ENCODE measurements around the gene F5.

Gene F5

DNA sequence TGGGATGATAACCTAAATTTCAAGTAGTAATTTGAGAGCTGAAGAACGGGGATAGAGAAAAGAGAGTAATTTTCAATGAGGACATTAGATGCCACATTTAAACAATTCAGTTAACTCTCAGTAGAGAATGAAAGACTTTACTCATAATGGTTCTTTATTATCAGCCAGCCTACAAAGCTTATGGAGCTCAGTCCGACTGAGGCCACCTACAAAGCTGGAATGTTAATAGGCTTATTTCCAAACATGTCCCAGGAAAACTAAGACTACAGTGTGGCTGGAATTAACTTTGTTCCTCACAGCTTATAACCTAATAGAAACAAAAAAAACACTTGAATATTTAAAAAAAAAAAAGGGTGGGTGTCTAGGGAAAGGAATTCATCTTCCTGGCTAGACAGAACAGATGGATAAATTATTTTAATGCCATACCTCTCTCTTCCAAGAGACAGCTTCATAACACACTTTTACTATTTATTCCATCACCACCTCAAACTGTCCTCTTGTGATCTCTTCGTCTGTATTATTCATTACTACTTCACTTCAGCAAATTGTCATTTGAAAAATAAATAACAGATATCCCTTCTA, 110.4 kb downstream of the F5 start:
- DNase-seq, result no peak

DNA sequence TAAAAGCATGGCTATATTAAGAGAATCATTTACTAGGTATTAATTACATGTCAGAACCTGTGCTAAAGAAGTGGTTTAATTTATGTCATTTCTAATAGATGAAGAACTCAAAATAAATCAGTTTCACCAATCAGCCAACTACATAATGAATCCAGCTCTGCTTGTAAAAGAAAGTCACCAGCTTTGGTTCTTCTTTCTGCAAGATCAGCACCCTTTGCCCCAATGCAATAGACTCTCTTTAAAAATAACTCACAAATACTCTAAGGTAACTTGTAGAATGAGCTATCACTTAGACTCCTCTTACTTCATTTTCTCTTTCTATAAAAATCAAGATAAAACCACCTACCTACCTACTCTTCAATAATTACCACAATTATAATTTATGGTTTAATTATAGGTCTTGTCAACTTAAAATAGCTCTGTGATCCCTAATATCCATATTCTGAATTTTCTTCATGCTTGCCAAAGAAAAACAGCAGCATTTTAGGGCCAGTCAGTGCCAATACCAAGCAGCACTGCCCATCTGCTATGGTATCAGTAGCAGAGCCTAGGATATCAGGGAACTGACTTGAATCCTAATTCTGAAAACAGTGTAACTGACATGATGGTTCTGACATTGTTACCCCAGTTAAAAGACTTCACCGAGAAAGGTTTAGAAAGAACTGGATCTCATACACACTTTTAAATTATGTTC, 111.8 kb downstream of the F5 start:
- DNase-seq, result no peak

DNA sequence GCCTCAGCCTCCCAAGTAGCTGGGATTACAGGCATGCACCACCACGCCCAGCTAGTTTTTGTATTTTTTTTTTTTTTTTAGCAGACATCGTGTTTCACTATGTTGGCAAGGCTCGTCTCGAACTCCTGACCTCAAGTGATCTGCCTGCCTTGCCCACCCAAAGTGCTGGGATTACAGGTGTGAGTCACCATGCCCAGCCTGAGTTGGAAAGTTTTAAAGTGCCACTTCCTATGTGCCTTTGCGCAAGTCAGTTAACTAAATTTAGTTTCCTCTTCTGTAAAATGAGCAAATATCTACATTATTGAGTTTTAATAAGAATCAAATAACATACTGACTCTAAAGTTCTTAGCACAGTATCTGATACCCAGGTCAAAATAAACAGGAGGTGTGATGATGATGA, 112.9 kb downstream of the F5 start:
- DNase-seq, result no peak

DNA sequence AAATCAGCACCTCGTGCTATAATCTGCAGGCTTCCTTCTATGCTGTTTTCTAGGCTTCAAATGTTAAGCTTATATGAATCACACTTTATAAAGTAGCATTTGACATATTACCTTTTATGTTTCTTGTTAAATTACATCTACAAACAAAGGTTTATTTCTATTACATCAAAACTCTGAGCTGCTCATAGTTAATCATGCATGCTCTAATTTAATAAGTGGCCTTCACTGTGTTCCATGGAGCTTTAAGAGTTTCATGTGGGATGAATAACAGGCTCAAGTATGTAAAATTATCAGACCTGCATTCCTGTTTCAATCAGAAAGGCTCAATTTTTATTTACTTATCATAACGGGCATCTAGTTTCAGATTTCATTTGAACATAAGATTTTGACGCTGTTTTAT, 113.5 kb downstream of the F5 start:
- DNase-seq, result no peak

DNA sequence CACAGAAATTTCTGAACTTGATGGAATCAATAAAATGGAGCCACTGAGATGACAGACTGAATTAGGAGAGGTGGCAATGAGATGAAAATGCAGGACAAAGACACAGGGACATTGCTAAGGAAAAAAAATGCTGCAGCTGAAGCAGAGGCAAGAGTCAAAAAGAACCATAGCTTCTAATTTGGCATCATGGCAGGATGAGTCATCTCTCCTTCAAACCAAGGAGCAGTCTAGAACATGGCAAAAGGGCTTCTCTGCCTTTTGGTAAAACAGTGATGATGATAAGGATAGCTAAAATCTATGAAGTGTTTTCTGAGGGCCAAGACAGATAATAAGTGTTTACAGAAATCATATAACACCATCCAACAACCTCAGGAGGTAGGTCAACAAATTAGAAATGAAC, 117.3 kb downstream of the F5 start:
- no peak for DNase-seq

DNA sequence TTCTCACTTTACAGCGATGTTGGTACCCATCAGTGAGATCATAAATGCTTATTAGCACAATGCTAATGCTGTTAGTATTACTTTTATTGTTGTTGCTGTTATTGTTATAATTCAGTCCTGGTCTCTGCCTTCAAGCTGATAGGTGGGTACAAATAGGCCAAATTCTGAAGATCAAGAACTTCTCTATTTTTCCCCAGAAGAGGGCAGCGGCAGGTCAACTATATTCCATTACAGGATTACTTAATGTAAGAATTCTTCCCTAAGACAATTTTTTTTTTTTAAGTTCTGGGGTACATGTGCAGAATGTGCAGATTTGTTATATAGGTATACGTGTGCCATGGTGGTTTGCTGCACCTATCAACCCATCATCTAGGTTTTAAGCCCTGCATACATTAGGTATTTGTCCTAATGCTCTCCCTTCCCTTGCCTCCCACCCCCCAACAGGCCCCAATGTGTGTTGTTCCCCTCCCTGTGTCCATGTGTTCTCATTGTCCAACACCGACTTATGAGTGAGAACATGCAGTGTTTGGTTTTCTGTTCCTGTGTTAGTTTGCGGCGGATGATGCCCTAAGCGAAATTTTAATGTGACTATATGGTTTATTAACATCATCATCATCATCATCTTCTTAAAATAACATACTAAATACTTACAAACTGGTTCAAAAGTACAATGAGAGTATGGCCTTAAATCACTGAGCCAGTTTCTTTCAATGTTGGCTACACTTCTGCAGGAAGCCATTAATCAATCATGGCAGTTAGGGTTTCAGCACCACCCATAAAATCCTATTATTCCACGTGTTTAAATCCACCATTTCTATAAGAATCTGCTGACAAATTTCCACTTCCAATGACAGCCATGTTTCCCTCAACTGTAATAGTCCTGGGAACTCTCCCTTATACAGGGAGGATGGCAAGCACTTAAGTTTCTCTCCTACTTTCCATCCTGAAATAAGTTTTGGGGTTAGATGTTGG, 119.7 kb downstream of the F5 start:
- DNase-seq, result no peak

DNA sequence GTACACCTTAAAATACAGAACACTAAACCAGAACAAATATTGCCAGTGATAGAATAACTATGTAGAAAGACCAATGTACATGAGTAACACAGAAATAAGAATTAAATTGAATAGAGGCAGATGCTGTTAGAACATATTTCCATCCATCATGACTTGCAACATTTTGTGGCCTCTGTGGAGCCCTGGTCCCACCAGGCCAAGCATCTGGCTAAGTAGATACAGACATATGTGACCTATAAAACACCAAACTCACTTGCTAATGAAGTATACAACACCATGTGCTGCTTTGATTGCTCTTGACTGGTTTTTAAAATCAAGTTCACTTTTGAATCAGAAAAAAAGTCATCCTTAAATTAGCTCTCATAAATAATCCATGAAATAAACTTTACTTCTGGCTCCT, 121.0 kb downstream of the F5 start:
- no peak for DNase-seq

All from effector CD4-positive, alpha-beta T cell (primary cell).